Measurements from ENCODE around the gene ZDHHC1.

The ZDHHC1 gene

DNA sequence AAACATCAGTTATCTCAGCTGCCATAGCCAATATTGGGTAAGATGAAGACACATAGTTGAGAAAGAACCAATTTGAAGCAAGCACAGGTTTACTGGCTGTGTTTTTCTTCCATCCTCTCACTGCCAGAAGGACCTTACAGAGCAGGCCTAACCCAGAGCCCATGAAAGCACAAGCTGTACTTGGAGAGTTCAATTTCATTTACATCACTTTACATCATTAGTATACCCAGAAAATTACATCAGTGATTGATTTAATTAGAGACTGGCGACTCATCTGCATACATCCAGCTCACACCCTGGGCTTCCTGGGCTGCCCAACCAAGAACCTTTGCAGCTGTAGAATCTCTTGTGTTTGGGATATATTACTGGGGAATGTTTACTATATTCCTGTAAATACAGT is 66.0 kb downstream of the ZDHHC1 start:
- DNase-seq: no peak

DNA sequence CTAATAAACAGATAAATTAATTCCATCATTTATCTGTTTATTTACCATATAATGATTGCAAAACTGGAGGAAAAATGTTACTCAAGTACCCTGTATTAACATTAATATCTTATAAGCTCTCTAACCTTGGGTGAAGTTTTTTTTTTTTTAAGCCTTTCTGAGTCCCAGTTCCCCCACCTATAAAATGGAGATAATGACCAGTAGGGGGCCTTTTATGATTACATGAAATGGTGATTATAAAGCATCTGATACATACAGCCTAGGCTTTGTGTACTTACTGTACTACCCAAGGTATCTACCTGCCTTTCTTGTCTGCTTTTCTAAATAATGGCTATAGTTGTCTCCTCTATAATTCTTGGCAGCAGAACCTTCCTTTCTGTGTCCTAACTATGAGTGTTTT is 67.1 kb downstream of the ZDHHC1 start:
- DNase-seq: no peak

DNA sequence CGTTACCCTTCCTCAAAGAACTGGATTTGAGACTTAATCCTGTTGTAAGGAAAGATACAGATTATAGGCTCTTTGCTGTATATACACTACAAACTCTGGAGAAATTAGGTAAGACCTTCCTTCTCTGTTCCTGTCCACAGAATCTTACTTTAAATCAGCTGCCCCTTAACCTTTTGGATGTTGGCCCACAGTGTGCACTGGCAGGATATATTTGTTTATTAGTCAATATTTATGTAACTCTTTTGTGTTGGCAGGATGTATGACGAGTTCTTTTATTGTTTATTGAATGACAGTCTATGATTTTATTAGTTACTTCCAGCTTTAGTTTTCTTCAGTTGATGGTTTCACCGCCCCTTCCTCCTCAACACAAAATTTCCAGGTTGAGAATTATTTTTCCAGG is 69.9 kb downstream of the ZDHHC1 start:
- DNase-seq: no peak

DNA sequence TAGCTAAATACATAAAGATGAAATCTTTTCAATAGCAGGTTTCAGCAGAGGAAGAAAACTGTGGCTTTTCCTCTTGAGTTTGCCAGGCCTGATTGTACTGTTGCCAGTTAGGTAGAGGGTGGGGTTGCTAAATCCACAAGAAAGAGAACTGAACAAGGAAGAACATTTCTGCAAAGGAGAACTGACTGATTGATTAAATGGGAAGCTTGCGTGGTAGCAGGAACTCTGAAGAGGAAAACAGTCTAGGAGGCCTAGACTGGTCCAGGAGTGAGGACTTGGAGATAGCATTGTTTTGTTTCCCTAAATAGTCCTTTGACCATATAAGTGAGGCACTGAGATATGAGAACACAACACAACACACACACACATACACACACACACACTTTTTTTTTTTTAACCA is 70.9 kb downstream of the ZDHHC1 start:
- DNase-seq: no peak

Measured in stimulated activated CD4-positive, alpha-beta T cell treated with anti-CD3 and anti-CD28 coated beads, Interleukin-2, amount 100 ng/mL, for 48 hours (primary cell).